ENCODE data around the gene ABHD17C.

- TF ChIP-seq POLR2A (IDR thresholded peaks at IDR 0.05; ENCODE audit: low read length) (no peak), GATA1 (IDR thresholded peaks at IDR 0.05; ENCODE audit: low read depth, low read length) (no peak)
These were observed 49.5 kb upstream of the ABHD17C start for GRCh38 chr15:80645494-80646065.
